ENCODE data around the gene PAOX.

PAOX gene

GRCh38 chr10:133361227-133361626 lies 17.8 kb upstream of the PAOX start:
- Histone ChIP-seq H3K36me3 (replicated peaks; ENCODE audit: low read depth, low read length) (peaks cover under 1% of the 10 kb centered on the region), H4K20me1 (ENCODE audit: insufficient read depth, low read length) (no peaks in the 10 kb centered on the region), H3K9me3 (ENCODE audit: insufficient read depth, low read length) (no peaks in the 10 kb centered on the region), H3K27me3 (ENCODE audit: low read depth, low read length) (no peaks in the 10 kb centered on the region), H2AFZ (ENCODE audit: low read depth, low read length) (no peak overlapping the region), H3K4me1 (ENCODE audit: low read length) (peaks cover 5% of the 10 kb centered on the region; the same call in 1 of the 2 replicates), H3K9ac (ENCODE audit: low read length) (no peak overlapping the region), H3K4me3 (ENCODE audit: low read length) (no peak overlapping the region), H3K79me2 (ENCODE audit: low read length) (peaks cover 6% of the 10 kb centered on the region), H3K4me2 (ENCODE audit: low read length) (no peak overlapping the region), H3K27ac (ENCODE audit: low read length) (no peak overlapping the region)
- no peak for TF ChIP-seq CTCF (IDR thresholded peaks at IDR 0.05; ENCODE audit: low read depth, low read length)
- no peak for TF ChIP-seq EZH2phosphoT487 (IDR thresholded peaks at IDR 0.05; ENCODE audit: low read depth)

- TF ChIP-seq EZH2phosphoT487 (IDR thresholded peaks at IDR 0.05; ENCODE audit: low read depth), result no peak
- Histone ChIP-seq H3K79me2 (ENCODE audit: low read length) (no peaks in the 10 kb centered on the region), H3K4me1 (ENCODE audit: low read length) (no peaks in the 10 kb centered on the region), H4K20me1 (ENCODE audit: insufficient read depth, low read length) (no peaks in the 10 kb centered on the region), H3K27ac (ENCODE audit: low read length) (no peak overlapping the region), H2AFZ (ENCODE audit: low read depth, low read length) (no peak overlapping the region), H3K27me3 (ENCODE audit: low read depth, low read length) (no peaks in the 10 kb centered on the region), H3K4me2 (ENCODE audit: low read length) (no peak overlapping the region), H3K9me3 (ENCODE audit: insufficient read depth, low read length) (no peaks in the 10 kb centered on the region), H3K4me3 (ENCODE audit: low read length) (no peak overlapping the region), H3K36me3 (replicated peaks; ENCODE audit: low read depth, low read length) (no peaks in the 10 kb centered on the region), H3K9ac (ENCODE audit: low read length) (no peak overlapping the region)
Measured at GRCh38 chr10:133361773-133362441, 17.2 kb upstream of the PAOX start.

- H3K4me1 ChIP-seq (ENCODE audit: low read length), result no peaks in the 10 kb centered on the region
- no peak overlapping the region for H2AFZ ChIP-seq (ENCODE audit: low read depth, low read length)
- H3K27ac ChIP-seq (ENCODE audit: low read length), result no peak overlapping the region
- H3K4me3 ChIP-seq (ENCODE audit: low read length), result no peak overlapping the region
- no peaks in the 10 kb centered on the region for H3K27me3 ChIP-seq (ENCODE audit: low read depth, low read length)
- no peaks in the 10 kb centered on the region for H3K9me3 ChIP-seq (ENCODE audit: insufficient read depth, low read length)
- H4K20me1 ChIP-seq (ENCODE audit: insufficient read depth, low read length), result no peaks in the 10 kb centered on the region
- no peak overlapping the region for H3K9ac ChIP-seq (ENCODE audit: low read length)
- no peaks in the 10 kb centered on the region for H3K36me3 ChIP-seq (replicated peaks; ENCODE audit: low read depth, low read length)
- TF ChIP-seq EZH2phosphoT487 (IDR thresholded peaks at IDR 0.05; ENCODE audit: low read depth) (no peak), CTCF (IDR thresholded peaks at IDR 0.05; ENCODE audit: low read depth, low read length) (no peak)
- no peak overlapping the region for H3K4me2 ChIP-seq (ENCODE audit: low read length)
- H3K79me2 ChIP-seq (ENCODE audit: low read length), result no peaks in the 10 kb centered on the region
Measured at GRCh38 chr10:133362846-133363245, 16.2 kb upstream of the PAOX start.

GRCh38 chr10:133364645-133365431 lies 14.2 kb upstream of the PAOX start:
- no peak overlapping the region for H3K27ac ChIP-seq (ENCODE audit: low read length)
- TF ChIP-seq EZH2phosphoT487 (IDR thresholded peaks at IDR 0.05; ENCODE audit: low read depth) (no peak), CTCF (IDR thresholded peaks at IDR 0.05; ENCODE audit: low read depth, low read length) (no peak)

More at GRCh38 chr10:133364645-133365431, 14.2 kb upstream of the PAOX start:
- H2AFZ ChIP-seq (ENCODE audit: low read depth, low read length), result no peak overlapping the region
- no peaks in the 10 kb centered on the region for H4K20me1 ChIP-seq (ENCODE audit: insufficient read depth, low read length)
- no peaks in the 10 kb centered on the region for H3K4me1 ChIP-seq (ENCODE audit: low read length)
- H3K27me3 ChIP-seq (ENCODE audit: low read depth, low read length), result no peaks in the 10 kb centered on the region
- no peak overlapping the region for H3K4me2 ChIP-seq (ENCODE audit: low read length)
- no peak overlapping the region for H3K4me3 ChIP-seq (ENCODE audit: low read length)
- H3K79me2 ChIP-seq (ENCODE audit: low read length), result no peaks in the 10 kb centered on the region
- H3K9ac ChIP-seq (ENCODE audit: low read length), result no peak overlapping the region
- no peaks in the 10 kb centered on the region for H3K36me3 ChIP-seq (replicated peaks; ENCODE audit: low read depth, low read length)
- no peaks in the 10 kb centered on the region for H3K9me3 ChIP-seq (ENCODE audit: insufficient read depth, low read length)

All from OCI-LY3 (cell line).